GM19023 (cell line): ENCODE measurements around the gene ITGB7.
"Not testable (repeated sequence)": the region's sequence is repeated elsewhere in the genome, so short reads cannot be mapped to it uniquely, and the experiment has no call there.

Experiments
- ATAC-seq: cut with Tn5 transposase; IDR thresholded peaks from one replicate; pipeline ENCODE4 v1.9.1; 2021; ENCODE audit warnings: mild to moderate bottlenecking, moderate library complexity; ENCODE audit not compliant: unreplicated experiment

Gene ITGB7

DNA sequence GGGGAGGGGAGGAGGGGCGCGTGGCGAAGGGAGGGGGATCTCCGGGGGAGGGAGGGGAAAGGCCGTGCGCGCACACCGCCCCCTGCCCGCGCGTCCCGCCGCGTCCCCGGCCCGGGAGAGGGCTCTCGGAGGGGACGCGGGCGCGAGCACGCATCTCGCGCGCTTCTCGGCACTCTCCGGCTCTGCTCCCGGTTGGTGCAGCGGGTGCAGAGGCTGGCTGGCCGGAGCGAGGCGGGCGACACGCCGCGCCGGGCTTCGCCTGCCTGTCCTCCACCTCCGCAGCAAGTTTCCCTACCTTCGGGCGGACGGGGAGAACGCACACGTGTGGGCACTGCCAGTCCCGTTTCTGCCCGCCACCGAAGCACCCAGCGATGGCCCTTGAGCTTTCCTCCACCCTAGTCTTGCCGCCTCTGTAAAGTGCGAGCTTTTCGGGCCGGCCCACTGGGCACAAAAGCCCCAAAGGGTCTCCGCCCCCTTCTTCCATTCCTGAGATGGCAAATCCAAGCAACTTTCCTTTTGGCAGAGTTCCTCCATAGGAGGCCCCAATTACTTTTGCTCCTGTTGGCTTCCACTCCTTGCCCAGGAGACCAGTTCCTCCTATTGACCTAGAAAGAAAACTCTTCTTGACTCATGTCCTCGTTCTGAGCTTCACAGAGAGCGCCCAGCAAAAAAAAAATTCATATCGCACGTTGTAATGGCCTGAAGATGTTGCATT lies 26.0 kb downstream of the ITGB7 start:
- peak; percentile 48 for ATAC-seq

DNA sequence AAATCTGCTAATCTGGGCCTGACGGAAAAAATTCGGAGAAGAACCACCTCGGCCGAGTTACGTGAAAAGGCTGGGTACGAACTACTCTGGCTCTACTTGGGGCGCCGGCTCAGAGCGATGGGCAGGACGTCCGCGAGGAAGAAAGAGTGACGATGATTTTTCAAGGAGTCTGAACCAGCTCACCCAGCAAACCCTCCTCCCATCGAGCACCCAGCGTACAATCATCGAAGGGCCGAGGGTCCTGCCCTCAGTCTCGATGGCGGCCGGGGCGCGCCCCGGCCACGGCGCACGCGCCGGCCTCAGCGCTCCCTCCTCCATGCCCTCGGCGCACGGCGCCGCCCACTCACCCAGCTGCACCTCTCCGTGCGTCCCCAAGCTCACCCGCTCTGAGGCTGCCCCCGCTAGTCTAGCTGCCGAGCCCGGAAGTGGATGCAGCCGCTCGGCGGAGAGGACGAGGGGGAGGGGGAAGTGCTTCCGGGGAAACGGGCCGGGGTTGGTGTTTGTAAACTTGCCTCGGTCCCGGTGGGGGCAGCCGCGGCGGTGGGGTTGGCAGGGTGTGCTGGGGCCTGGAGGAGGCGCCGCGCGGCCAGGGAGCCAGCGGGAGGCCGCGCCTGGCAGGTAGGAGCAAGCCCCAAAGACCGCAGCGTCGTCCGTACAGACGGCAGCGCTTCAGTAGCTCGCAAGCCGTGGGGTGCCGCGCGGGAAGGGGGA lies 26.7 kb downstream of the ITGB7 start, which contains the start of the genes CSAD and ZNF740:
CSAD (minus strand) TSS at position 706 of the 711 bp plus-strand sequence. CDS start 7,455 bp downstream, outside the sequence.
ZNF740 (plus strand) TSS at position 503 of the 711 bp plus-strand sequence. CDS start 1,262 bp downstream, outside the sequence.
- peak; percentile 97 for ATAC-seq

DNA sequence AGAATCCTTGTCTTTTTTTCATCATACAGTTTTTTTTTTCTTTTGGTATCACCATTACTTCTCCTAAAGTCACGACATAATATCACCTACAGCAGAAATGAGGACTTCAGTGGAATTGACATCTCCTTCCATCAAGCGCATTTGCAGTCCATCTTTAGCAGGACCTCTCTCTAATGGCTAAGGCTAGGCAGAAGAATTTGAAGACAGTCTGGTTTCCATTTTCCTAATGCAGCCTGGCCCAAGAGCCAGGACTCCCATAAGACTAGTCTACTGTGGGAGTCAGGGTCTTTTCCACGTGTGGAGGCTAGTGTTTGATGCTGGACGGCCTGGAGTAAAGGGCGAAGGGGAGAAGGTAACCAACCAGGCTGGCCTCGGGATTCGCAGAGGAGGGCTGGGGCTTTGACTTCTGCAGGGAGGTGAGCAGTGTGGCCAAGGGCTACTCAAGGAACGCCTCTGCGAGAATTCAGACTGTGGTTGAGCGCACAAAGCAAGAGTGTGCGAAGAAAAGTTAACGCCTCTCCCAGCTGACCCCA lies 27.3 kb downstream of the ITGB7 start:
- ATAC-seq = peak; percentile 9

DNA sequence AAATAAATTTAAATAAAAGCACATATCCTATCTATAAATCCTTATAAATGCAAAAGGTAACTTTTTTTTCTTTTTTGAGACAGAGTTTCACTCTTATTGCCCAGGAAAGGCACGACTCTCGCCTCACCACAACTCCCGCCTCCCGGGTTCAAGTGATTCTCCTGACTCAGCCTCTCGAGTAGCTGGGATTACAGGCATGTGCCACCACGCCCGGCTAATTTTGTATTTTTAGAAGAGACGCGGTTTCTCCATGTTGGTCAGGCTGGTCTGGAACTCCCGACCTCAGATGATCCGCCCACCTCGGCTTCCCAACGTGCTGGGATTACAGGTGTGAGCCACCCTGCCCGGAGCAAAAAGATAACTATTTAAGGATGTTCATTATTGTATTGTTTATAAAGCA lies 28.2 kb downstream of the ITGB7 start:
- not testable (repeated sequence) for ATAC-seq

DNA sequence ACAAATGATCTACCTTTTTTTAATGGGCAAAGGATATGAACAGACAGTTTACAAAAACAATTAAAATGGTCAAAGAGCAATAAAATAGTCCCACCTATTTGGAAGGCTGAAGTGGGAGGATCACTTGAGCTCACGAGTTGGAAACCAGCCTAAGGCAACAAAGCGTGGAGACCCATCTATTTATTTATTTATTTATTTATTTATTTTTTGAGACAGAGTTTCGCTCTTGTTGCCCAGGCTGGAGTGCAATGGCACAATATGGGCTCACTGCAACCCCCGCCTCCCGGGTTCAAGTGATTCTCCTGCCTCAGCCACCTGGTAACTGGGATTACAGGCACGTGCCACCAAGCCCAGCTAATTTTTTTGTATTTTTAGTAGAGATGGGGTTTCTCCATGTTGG lies 29.6 kb downstream of the ITGB7 start:
- ATAC-seq = not testable (repeated sequence)

DNA sequence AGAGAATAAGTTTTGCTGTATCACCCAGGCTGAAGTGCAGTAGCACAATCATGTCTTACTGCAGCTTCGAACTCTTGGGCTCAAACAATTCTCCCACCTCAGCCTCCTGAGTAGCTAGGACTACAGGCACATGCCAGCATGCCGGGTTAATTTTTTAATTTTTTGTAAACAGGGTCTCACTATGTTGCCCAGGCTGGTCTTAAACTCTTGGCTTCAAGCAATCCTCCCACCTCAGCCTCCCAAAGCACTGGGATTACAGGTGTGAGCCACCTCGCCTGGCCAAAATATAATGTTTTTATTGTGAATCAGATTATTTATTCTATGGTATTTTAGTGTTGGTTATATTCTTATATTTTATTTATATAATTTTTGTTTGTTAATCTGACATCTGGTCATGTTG lies 30.3 kb downstream of the ITGB7 start:
- ATAC-seq = no peak

DNA sequence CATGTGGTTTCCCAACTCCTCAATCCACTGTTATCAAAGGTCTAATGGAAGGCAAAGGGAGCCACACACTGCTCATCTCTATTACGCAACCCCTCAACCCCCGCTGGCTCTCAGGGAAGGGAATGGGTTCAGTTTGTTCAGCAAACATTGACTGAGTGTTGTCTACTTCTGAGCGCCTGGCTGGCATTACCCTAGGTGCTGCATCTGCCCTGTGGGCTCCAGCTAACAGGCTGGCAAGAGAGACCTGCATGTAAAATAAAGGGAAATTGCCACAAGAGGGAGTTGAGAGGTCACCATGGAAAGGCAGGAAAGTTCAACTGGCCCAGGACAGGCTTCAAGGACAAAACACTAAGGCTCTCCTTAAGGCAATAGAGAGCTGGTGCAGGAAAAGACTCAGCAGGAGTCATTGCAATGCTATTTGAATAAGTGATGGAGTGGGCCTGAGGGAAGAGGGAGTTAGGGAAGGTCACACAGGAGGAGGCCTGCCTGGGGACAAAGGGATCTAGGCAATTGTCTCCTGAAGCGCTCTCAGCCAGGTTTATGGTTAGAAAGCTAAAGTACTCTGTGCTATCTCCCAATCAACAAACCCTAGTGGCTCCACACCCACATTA lies 32.1 kb downstream of the ITGB7 start:
- no peak for ATAC-seq

DNA sequence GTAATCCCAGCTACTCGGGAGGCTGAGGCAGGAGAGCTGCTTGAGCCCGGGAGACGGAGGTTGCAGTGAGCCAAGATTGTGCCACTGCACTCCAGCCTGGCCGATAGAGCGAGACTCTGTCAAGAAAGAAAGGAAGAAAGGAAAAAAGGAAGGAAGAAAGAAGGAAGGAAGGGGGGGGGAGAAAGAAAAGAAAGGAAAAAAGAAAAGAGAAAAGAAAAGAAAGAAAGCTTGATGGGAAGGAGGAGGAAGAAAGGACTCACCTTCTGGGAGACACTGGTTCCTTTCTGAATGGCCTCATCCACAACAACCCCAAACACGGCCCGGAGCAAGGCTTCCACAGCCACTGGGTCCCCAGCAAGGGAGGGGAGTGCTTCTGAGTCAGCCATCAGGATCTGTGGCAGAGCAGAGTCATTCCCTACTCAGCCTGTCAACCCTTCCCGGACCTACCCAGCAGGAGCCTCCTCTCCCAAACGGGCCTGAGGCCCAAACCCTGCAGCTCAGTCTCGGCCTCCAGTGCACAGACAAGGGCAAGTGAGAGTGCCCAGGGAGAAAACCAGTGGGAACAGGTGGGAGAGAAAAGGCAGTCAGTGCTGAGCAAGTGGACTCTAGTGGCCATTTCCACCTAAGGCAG lies 33.9 kb downstream of the ITGB7 start:
- ATAC-seq = no peak

DNA sequence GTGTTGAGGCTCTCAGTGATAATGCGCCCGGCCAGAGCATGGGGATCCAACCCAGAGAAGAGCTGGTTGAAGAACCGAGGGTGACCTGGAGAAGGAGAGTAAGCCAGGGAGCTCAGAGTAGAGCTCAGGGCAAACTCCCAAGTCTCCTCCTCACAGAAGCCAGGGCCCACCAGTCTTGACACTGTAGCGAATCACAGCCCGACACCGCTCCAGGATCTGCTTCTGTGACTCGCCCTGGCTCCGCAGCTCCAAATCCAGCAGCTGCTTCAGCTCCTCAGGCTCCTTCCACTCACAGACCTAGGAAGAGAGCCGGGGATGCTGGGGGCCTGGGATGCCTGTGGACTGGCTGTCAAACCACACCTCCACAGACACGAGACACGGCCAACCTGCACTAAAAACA lies 34.7 kb downstream of the ITGB7 start:
- no peak for ATAC-seq

DNA sequence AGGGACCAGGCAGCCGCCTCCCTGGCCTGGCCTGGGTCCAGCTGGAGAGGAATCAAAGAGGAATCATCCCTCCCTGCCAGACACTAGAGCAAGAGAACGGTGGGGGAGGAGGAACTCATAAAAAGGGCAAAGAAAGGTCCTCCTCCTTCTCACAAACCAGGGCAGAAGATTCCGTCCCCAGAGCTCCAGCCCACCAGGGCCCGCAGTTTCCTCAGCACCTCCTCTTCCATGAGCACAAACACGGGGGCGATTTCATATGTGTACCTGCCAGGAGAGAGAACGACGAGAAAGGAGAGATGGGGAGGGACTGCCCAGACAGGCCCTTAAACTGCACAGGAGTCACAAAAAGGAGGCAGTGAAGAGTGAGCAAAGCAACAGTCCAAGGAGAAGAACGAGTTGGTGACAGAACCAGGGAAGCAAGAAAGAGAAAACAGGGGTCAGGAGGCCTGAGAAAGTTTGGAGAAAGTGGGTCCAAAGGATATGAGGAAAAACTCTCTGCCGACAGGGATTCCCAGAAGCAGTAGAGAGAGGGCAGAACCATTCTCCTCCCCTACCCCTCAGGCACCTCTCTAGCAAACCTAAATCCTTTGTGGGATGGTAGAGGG lies 35.2 kb downstream of the ITGB7 start:
- ATAC-seq = no peak

DNA sequence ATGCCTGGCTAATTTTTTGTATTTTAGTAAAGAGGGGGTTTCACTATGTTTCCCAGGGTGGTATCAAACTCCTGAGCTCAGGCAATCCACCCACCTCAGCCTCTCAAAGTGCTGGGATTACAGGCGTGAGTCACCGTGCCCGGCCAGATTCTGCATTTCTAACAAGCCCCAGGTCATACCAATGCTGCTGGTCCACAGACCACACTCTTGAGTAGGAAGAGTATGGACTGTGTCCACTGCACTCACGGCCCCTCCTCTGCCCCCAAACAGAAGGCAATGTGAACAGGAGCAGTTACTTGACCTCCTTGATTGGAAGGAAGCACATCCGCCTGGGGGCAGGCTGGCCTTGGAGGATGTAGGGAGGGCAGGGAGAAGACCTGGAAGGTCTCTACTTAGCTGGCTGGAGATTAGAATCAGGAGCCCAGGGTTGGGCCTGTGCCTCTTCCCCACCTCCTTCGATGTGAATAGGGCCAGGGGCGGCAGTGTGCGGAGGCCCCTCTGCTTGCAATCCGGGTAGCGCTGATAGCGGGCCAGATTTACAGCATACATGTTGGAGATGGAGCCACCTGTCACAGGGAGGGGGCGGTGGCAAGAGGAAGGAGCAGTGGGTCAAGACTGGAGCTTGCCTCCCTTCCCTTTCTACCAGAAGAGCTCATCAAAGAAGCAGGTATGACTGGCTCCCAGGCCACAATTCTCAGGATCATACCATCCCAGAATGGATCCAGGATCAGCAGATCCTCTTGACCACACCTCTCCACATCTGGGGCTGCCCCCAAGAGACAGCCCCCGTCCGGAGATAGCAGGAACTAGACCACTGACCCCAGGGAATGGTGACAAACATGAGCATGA lies 36.0 kb downstream of the ITGB7 start:
- no peak for ATAC-seq

DNA sequence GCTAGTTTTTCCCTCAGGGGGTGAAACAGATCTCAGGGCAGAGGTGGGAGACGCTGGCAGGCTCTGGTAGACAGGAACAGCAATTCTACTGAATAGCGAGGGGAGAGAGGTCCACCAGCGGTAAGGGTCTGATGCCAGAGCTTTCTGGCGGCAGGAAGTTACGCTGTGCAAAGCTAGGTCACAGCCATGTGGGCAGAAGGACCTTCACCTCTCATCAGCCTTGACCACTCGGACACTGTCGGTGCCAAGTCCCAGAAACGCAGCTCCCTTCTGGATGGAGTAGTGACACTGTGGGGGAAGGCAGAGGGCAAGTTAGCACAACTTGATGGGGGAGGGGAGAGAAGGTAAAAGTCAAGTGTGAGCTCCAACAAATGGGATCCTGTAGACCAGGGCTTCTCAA lies 36.8 kb downstream of the ITGB7 start:
- no peak for ATAC-seq

DNA sequence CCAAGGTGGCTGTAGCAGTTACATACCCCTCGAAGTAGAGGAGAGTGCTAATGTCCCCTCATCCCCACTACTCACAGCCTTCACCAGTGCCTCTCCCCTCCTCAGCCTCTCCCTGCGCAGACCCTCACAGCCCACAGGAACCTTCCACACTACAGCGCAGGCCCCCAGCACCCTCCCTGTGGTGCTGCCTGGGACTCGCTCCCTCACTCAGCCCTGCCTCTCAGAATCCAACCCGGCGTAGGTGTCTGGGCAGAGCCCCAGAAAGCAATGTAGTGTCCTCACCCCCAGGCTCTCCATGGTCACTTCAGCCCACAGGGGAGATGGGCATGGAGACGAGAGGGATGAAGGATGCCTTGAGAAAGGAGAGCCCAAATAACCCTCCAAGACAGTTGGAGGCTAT lies 37.4 kb downstream of the ITGB7 start:
- no peak for ATAC-seq

DNA sequence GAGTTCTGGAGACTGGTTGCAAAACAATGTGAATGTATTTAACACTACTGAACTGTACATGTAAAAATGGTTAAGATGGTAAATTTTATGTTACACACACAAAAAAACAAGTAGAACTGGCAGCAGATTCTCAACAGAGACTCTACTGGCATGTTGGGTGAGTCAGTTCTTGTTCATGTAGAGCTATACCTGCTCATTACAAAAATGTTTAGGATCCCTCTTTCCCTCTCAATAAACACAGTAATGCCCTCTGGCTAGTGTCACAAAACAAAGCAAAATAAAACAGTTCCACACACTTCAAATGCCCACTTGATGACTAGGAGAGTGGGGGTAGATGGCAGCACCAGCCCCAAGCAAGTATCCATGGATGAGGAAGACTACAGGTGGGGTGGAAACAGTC lies 40.2 kb downstream of the ITGB7 start:
- ATAC-seq = no peak

DNA sequence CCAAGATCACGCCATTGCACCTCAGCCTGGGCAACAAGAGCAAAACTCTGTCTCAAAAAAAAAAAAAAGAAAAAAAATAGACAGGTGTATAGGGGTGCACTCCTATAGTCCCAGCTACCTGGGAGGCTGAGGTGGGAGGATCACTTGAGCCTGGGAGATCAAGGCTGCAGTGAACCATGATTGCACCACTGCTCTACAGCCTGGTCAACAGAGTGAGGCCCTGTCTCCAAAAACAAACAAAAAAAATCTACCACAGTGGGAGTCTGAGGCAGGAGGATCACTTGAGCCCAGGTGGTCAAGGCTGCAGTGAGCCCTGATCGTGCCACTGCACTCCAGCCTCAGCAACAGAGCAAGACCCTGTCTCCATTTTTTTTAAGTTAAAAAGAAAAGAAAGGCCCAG lies 44.0 kb downstream of the ITGB7 start:
- not testable (repeated sequence) for ATAC-seq

DNA sequence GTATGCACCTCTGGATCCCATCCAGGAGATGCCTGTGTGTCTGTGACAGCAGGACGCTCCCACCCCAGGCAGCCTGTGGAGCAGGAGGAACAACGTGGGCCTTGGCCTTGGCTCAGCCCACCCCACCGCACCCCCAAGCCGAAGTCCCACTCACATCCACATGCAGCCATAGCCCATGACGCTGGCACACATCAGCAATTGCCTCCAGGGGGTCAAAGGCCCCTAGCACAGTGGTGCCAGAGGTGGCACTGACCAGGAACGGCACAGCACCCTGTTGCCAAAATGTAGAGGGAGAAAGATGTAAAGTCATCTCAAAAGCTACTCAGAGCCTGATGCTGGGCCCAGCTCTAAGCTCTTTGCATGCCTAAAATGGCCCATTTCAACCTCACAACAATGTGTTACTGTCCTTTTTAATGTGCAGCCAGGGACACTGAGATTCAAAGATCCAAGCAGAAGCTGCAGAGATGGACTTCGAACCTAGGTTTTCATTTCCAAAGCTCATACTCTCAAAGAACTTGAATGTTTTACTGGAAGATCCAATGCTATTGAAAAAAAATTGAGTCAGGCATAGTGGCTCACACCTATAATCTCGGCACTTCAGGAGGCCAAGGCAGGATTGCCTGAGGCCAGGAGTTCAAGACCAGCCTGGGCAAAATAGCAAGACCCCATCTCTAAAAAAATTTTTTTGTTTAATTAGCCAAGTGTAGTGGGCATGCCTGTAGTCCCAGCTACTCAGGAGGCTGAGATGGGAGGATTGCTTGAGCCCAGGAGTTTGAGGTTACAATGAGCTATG lies 45.7 kb downstream of the ITGB7 start:
- ATAC-seq = no peak

DNA sequence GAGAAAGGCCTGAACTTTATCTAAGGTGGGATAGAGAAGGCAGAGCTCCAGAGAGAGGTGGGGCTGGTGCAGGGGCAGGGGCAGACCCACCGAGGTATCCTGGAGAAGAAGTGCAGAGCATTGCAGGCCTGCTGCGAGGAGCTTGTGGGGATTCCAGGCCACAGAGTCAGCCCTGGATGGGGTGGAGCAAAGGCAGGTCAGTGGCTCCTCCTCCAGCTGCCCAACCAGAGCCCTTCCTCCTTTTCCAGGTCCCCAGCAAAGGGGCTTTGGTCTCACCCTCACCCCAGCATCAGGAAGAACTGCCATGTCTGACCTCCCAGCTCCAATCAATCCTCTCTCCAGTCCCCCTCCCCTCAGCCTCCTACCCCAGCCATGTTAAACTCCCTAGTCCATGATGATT lies 46.4 kb downstream of the ITGB7 start:
- no peak for ATAC-seq

DNA sequence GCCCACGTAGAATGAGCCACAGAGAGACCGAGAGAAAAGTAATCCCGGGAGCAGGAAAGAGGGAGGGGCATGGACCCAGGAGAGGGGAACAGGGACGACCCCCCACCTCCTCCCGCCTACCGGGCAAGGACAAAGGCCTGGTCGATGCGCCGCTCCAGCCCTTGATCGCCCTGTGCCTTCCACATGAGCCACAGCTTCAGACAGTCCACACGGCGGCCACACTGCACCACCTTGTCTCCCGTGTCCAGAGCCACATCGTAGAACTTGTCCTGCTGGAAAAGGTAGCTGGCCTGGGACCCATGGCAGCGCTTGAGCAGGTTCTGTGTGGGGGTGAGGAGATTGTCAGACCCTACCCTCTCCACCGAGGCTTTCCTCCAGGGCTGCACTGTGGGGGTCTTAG lies 47.1 kb downstream of the ITGB7 start:
- no peak for ATAC-seq

DNA sequence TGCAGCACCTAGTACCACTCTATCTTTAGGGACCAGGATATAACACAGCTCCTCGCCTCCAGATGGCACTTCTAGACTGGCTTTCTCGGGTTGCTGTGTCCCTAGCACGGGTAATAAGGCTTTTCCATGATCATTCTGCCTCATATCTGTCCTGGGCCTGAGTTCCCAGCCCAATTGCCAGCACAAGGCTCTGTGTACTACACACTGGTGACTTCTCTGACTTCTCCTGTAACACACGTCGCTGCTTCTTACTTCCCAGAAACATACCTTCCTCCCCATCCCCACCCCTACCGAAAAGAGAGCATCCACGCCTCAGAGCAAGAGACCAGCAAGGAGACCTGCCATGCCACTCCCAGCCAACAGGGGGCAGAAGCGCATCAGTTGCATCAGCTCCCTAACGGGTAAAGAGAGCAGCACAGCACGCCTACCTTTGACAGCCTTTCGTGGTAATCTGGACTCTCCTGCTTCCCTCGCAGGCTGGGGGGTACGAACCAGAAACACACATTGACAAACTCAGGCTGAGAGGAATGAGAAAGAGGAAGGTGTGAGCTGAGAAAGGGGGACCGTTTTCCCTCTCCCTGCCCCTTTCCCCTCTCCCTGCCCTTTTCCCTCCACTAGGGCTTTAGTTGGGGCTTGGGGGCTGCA lies 47.7 kb downstream of the ITGB7 start:
- ATAC-seq = peak; percentile 74
